GM19372 (cell line): Measurements from ENCODE around the gene ADAM15.
A peak's percentile ranks its signal among the peaks of the same experiment; 100 is the strongest.

Experiments
- ATAC-seq: cut with Tn5 transposase; IDR thresholded peaks from one replicate; pipeline ENCODE4 v1.9.1; 2021; ENCODE audit warnings: mild to moderate bottlenecking, low read depth, moderate library complexity; ENCODE audit not compliant: unreplicated experiment

The ADAM15 gene

GRCh38 chr1:155083865-155084721 is 33.0 kb downstream of the ADAM15 start:
- no peak for ATAC-seq

- ATAC-seq, result peak; percentile 79
These were observed 33.8 kb downstream of the ADAM15 start for GRCh38 chr1:155084722-155085503.

GRCh38 chr1:155085504-155086127 is 34.5 kb downstream of the ADAM15 start:
- ATAC-seq, result no peak

- ATAC-seq, result no peak
These were observed 35.1 kb downstream of the ADAM15 start for GRCh38 chr1:155086128-155086741.

- no peak for ATAC-seq
These were observed 35.9 kb downstream of the ADAM15 start for GRCh38 chr1:155086856-155087535.

GRCh38 chr1:155091071-155092051 is 40.2 kb downstream of the ADAM15 start:
- ATAC-seq, result no peak

GRCh38 chr1:155092131-155092530 is 41.0 kb downstream of the ADAM15 start:
- no peak for ATAC-seq

GRCh38 chr1:155092641-155093040 is 41.5 kb downstream of the ADAM15 start:
- no peak for ATAC-seq

- ATAC-seq, result no peak
These were observed 43.0 kb downstream of the ADAM15 start for GRCh38 chr1:155093911-155094621.

GRCh38 chr1:155094622-155094948 is 43.5 kb downstream of the ADAM15 start:
- no peak for ATAC-seq

- no peak for ATAC-seq
These were observed 48.2 kb downstream of the ADAM15 start for GRCh38 chr1:155099331-155099730.

- no peak for ATAC-seq
These were observed 52.2 kb downstream of the ADAM15 start for GRCh38 chr1:155103325-155103724.

- no peak for ATAC-seq
These were observed 53.8 kb downstream of the ADAM15 start for GRCh38 chr1:155104605-155105534.

- ATAC-seq, result no peak
These were observed 54.5 kb downstream of the ADAM15 start for GRCh38 chr1:155105604-155106011.

- no peak for ATAC-seq
These were observed 55.7 kb downstream of the ADAM15 start for GRCh38 chr1:155106862-155107261.

- ATAC-seq, result no peak
These were observed 56.5 kb downstream of the ADAM15 start for GRCh38 chr1:155107309-155108264.
